IPS-15b (cell line): ENCODE data around the gene BCL11A.

Experiments used
- H3K27me3 ChIP-seq: one replicate; pipeline ENCODE4 v1.6.1; 2013; ENCODE audit warnings: low read length; ENCODE audit not compliant: control insufficient read depth, insufficient read depth
- H3K36me3 ChIP-seq: one replicate; pipeline ENCODE4 v1.6.1; 2013; ENCODE audit warnings: low read length; ENCODE audit not compliant: control insufficient read depth, insufficient read depth
- H3K4me1 ChIP-seq: one replicate; pipeline ENCODE4 v1.6.1; 2013; ENCODE audit warnings: mild to moderate bottlenecking, low read length; ENCODE audit not compliant: control insufficient read depth, insufficient read depth
- H3K4me3 ChIP-seq: one replicate; pipeline ENCODE4 v1.5.1; 2013; ENCODE audit warnings: low read depth, low read length
- H3K9ac ChIP-seq: one replicate; pipeline ENCODE4 v1.6.1; 2013; ENCODE audit warnings: low read depth, mild to moderate bottlenecking, low read length
- H3K9me3 ChIP-seq: one replicate; pipeline ENCODE4 v1.6.1; 2013; ENCODE audit warnings: mild to moderate bottlenecking, low read length; ENCODE audit not compliant: control insufficient read depth, insufficient read depth

Gene BCL11A

DNA sequence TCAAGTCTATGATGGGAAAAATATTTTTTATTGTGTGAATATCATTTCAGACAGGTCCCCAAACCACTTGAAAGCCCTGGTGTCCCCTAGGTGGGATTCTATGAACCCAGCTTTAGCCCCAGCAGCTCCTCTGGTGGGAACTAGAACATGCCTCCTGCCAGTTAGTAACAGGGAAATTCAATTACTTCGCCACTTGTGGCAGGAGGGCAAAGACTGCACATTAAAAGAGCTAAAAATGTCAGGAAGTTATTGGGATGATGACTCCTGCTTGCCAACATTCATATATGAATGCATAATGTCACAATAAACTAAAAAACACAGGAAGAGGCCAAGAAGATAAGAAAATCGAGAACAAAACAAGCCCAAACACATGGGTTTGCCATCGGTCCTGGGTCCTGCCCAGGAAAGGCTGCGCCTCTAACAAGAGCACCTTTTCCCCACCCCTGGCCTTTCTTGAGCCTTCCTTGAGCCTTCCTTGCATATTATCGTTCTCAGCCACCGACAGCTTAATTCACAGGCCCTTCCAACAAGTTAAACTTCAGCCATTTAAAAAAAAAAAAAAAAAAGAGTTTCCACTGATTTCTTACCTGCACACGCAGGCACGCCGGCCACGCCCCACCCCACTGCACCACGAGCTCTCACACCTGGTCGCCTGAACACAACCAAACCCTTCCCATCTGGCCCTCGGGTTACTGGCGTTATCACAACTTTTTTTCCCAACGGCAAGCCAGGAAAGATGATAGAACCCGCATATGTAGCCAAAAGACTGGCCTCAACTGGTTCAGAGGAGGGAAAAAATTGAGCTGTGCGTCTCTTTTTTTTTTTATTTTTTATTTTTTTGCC lies 23.4 kb downstream of the BCL11A start:
- Histone ChIP-seq H3K4me1 (peaks cover 67% of the 10 kb centered on the region), H3K9ac (no peak overlapping the region), H3K9me3 (no peaks in the 10 kb centered on the region), H3K4me3 (no peak overlapping the region), H3K36me3 (no peaks in the 10 kb centered on the region), H3K27me3 (no peaks in the 10 kb centered on the region)

DNA sequence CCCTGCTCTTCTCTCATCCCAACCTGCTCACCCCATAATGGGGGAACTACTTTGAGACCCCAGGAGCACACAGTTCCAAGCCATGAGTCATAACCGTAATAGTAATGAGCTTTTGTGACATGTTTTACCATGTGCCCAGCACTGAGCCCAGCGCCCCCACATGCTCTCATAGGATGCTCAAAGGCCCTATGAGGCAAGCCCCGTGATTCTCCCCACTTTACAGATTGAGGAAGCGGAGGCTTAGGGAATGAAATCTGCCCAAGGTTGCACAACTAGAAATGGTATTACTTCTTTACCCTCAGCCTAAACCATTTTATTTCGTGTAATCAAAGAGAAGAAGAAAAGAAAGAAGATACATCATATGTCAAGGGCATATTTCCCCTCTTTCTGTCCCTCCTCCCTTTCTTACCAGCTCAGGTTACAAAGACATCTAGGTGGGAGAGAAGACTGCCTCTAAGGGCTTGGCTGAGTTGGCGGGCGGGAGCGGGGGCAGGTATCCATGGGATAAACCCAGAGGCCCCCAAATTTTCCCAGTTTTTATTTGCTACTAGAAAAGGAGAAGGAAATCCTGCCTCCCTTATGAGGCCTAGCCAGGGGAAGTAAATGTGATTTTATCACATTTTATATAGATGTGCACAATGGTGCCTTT lies 24.2 kb downstream of the BCL11A start:
- no peaks in the 10 kb centered on the region for H3K36me3 ChIP-seq
- H3K27me3 ChIP-seq, result no peaks in the 10 kb centered on the region

DNA sequence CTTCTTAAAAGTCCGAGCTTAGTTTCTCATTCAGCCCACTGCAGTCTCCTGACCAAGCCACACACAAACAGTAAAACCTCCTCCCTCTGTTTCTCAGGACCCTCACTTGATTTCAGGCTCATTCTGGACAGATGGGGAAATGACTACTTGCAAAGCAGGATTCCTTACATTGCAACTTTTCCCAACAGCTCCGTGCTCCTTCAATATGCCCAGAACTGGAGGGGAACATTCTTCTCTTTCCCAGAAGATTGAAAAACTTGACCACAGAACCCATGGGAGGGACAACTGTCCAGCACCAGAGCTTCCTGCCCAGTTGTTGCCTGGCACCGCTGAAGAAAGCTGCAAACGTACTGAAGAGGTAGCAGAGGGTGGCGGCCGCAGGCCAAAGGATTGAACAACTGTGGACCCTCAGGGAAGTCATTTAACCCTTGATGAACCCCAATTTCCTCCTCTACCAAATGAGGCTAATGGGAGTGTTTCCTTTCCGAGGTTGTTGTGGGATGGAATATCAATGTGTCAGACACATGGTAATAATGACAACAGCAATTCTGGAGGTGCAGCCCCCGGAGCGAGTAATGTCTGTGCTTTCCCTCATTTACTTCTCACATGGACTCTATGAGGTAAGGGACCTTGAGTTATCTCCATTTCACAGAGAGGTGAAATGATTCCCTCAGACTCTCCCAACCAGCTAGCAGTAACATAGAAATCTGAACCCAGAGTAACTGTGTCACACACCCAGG lies 25.0 kb downstream of the BCL11A start:
- no peaks in the 10 kb centered on the region for H3K36me3 ChIP-seq
- H3K9ac ChIP-seq, result no peak overlapping the region
- H3K4me1 ChIP-seq, result peaks cover 63% of the 10 kb centered on the region

More for the DNA sequence above, 24.2 kb downstream of the BCL11A start:
- H3K4me1 ChIP-seq, result peaks cover 67% of the 10 kb centered on the region
- no peak overlapping the region for H3K4me3 ChIP-seq
- no peaks in the 10 kb centered on the region for H3K9me3 ChIP-seq
- H3K9ac ChIP-seq, result no peak overlapping the region

DNA sequence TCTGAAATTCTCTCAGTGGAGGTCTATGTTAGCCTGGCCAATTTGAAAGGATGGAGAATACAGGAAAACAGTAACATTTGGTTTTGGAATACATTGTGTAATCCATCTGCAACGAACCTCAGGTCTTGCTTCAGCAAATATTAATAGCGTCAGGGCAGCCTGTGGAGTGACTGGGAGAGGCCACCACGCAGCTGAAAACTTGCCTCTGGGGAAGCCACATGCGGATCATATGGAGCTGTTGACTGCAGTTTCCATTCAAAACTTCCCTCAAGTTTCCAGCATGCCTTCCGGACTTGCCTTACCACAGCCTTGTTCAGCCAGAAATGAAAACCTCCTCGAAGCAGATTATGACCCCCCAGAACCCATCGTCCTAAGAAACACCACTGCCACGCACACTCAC lies 25.7 kb downstream of the BCL11A start:
- Histone ChIP-seq H3K4me3 (no peak overlapping the region), H3K4me1 (peaks cover 56% of the 10 kb centered on the region), H3K27me3 (no peaks in the 10 kb centered on the region), H3K9me3 (no peaks in the 10 kb centered on the region), H3K36me3 (no peaks in the 10 kb centered on the region), H3K9ac (no peak overlapping the region)

More for the DNA sequence above, 25.0 kb downstream of the BCL11A start:
- H3K4me3 ChIP-seq, result no peak overlapping the region
- H3K27me3 ChIP-seq, result no peaks in the 10 kb centered on the region
- no peaks in the 10 kb centered on the region for H3K9me3 ChIP-seq

DNA sequence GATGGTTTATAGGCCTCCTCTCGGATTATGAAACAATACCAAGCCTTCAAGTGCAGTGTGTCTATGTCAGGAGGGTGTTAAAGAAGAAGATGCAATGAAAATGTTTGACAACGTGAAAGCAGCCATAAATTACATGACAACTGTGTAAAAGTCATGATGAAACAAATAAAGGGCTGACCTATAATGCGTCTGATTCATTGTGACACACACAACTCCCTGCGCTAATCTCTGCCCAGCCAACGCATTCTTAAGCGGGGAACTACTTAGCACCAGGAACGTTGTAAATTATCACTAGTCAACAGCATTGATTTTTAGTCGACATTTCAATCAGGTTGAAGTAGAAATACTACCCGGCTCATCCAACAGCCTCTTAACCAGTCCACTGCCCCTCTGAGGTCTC lies 26.8 kb downstream of the BCL11A start:
- no peak overlapping the region for H3K9ac ChIP-seq

GRCh38 chr2:60525899-60526298 lies 27.6 kb downstream of the BCL11A start:
- H3K4me3 ChIP-seq, result no peak overlapping the region
- H3K9ac ChIP-seq, result no peak overlapping the region
- H3K4me1 ChIP-seq, result peaks cover 50% of the 10 kb centered on the region
- H3K27me3 ChIP-seq, result no peaks in the 10 kb centered on the region
- H3K36me3 ChIP-seq, result no peaks in the 10 kb centered on the region
- no peaks in the 10 kb centered on the region for H3K9me3 ChIP-seq

More for the DNA sequence above, 26.8 kb downstream of the BCL11A start:
- Histone ChIP-seq H3K27me3 (no peaks in the 10 kb centered on the region), H3K4me3 (no peak overlapping the region), H3K9me3 (no peaks in the 10 kb centered on the region), H3K4me1 (peaks cover 49% of the 10 kb centered on the region), H3K36me3 (no peaks in the 10 kb centered on the region)

DNA sequence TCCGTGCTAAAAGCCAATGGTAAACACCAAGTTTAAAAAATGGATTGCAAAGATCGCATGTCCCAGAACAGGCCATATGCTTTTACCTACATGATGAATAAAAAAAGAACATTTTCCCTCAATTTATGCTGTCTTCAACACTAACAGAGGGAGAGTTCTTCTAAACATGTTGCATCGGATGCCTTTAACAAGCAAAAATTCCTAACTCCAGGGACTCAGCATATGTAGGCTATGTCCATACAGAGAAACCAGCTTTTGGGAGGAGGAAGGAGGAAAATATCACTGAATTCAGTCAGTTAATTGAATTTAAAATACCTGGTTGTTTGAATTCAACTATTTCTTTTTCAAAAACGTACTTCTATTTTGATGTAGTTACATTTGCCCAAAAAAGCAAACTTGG lies 28.6 kb downstream of the BCL11A start:
- no peak overlapping the region for H3K4me3 ChIP-seq
- H3K9ac ChIP-seq, result no peak overlapping the region
- no peaks in the 10 kb centered on the region for H3K9me3 ChIP-seq
- no peaks in the 10 kb centered on the region for H3K36me3 ChIP-seq
- H3K4me1 ChIP-seq, result peaks cover 53% of the 10 kb centered on the region
- H3K27me3 ChIP-seq, result no peaks in the 10 kb centered on the region

DNA sequence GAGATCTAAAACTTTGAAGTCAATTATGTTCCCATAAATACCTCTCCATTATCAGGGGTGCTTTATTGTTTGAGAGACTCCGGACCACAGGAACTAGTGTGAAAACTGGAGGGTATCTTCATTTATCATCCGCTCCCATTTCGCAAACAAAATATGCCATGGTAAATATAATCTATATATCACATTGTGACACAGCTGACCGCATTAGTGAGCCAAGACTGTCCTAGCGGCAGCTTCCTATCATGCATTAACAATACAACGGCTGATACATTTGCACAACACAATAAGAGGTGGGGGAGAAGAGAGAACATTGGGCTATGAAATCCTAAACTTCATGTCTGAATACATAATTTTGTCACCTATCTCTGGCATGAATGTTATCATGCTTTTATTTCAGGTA lies 29.5 kb downstream of the BCL11A start:
- Histone ChIP-seq H3K9ac (no peak overlapping the region), H3K4me3 (no peak overlapping the region), H3K36me3 (no peaks in the 10 kb centered on the region), H3K27me3 (no peaks in the 10 kb centered on the region), H3K4me1 (peaks cover 50% of the 10 kb centered on the region), H3K9me3 (no peaks in the 10 kb centered on the region)

DNA sequence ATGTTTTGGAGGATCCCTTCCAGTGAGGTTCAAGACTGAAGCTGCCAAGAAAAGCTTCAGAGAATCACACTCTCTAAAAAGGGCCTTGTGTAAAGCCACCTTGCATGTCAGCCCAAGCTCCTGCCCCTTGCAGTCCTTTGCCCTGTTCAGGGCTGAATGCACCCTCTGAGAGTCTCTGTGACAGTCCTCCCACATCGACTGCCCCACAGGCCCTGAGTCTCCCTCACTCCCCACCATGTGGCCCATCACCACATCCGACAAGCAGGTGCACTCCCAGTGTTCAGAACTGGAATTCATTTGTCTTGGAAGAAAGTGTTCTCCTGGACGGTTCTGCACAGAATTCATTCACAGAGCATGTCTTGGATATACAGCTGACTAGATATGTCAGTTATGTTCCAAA lies 31.0 kb downstream of the BCL11A start:
- Histone ChIP-seq H3K4me3 (no peak overlapping the region), H3K4me1 (peaks cover 50% of the 10 kb centered on the region), H3K27me3 (no peaks in the 10 kb centered on the region), H3K36me3 (no peaks in the 10 kb centered on the region), H3K9me3 (no peaks in the 10 kb centered on the region), H3K9ac (no peak overlapping the region)

- H3K9ac ChIP-seq, result no peak overlapping the region
- no peak overlapping the region for H3K4me3 ChIP-seq
- no peaks in the 10 kb centered on the region for H3K9me3 ChIP-seq
- no peaks in the 10 kb centered on the region for H3K27me3 ChIP-seq
- no peaks in the 10 kb centered on the region for H3K36me3 ChIP-seq
- peaks cover 53% of the 10 kb centered on the region for H3K4me1 ChIP-seq
These were observed 31.8 kb downstream of the BCL11A start for GRCh38 chr2:60521626-60522025.

DNA sequence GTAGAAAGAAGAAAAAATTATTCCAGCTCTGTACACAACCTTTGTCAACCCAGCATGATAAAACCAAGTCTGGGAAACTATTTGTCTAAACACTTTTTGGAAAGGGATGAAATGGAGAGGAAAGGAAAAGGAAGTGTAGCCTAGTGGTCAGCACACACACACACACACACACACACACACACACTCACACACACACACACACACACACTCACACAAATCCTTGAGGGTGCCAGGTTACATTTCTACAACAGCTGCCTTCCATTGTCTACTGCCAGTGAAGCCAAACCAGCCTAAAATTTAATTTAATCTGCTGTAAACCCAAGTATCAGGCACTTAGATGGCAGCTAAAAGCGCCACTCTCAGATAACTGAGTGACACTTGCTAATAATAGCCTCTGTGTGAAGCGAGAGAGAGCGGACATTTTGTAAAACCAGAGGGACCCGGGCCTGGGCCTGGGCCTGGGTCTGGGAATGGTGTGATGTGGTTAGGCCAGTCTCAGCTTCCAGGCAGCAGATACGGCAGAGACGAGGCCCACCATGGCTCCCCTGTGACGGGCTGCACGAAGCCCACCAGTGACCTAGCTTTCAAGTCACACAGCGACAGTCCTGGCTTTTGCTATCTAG lies 32.4 kb downstream of the BCL11A start:
- no peaks in the 10 kb centered on the region for H3K36me3 ChIP-seq
- peaks cover 53% of the 10 kb centered on the region for H3K4me1 ChIP-seq

More for the DNA sequence above, 32.4 kb downstream of the BCL11A start:
- Histone ChIP-seq H3K9me3 (no peaks in the 10 kb centered on the region), H3K4me3 (no peak overlapping the region), H3K9ac (no peak overlapping the region), H3K27me3 (no peaks in the 10 kb centered on the region)
